Activated CD4-positive, alpha-beta T cell treated with anti-CD3 and anti-CD28 coated beads for 4 hours (primary cell): ENCODE results near the gene BMP6.

Source experiments
- DNase-seq, 2 donors: peaks; one replicate each; pipeline ENCODE4 v3.0.0-alpha.2; 2020

Gene BMP6

GRCh38 chr6:7725849-7726415 lies at the start of gene BMP6:
Gene BMP6 (plus strand): TSS chr6:7726099. CDS start chr6:7726956, 857 bp downstream.
- peak; percentile 14 to 33 for DNase-seq

GRCh38 chr6:7677229-7677628 lies 48.7 kb upstream of the BMP6 start:
- DNase-seq = no peak

- no peak for DNase-seq
Observed at GRCh38 chr6:7680393-7681075, 45.4 kb upstream of the BMP6 start.

GRCh38 chr6:7681449-7681848 lies 44.5 kb upstream of the BMP6 start:
- DNase-seq = no peak

- DNase-seq = no peak
Observed at GRCh38 chr6:7684076-7684475, 41.8 kb upstream of the BMP6 start.

GRCh38 chr6:7684843-7685242 lies 41.1 kb upstream of the BMP6 start:
- DNase-seq = no peak

- no peak for DNase-seq
Observed at GRCh38 chr6:7685276-7685675, 40.6 kb upstream of the BMP6 start.

GRCh38 chr6:7687145-7688111 lies 38.5 kb upstream of the BMP6 start:
- DNase-seq = no peak

GRCh38 chr6:7691021-7691420 lies 34.9 kb upstream of the BMP6 start:
- DNase-seq = no peak

- DNase-seq = no peak
Observed at GRCh38 chr6:7691675-7692452, 34.0 kb upstream of the BMP6 start.

GRCh38 chr6:7692453-7692784 lies 33.5 kb upstream of the BMP6 start:
- DNase-seq = no peak

- DNase-seq = no peak
Observed at GRCh38 chr6:7693827-7694226, 32.1 kb upstream of the BMP6 start.

GRCh38 chr6:7696061-7696460 lies 29.8 kb upstream of the BMP6 start:
- no peak for DNase-seq

GRCh38 chr6:7697432-7697819 lies 28.5 kb upstream of the BMP6 start:
- no peak for DNase-seq

- DNase-seq = no peak
Observed at GRCh38 chr6:7697820-7698623, 27.9 kb upstream of the BMP6 start.

- DNase-seq = no peak
Observed at GRCh38 chr6:7701212-7701834, 24.6 kb upstream of the BMP6 start.

GRCh38 chr6:7703148-7703680 lies 22.7 kb upstream of the BMP6 start:
- no peak for DNase-seq

GRCh38 chr6:7705483-7705882 lies 20.4 kb upstream of the BMP6 start:
- DNase-seq = no peak

GRCh38 chr6:7706269-7706668 lies 19.6 kb upstream of the BMP6 start:
- DNase-seq = no peak

- DNase-seq = no peak
Observed at GRCh38 chr6:7707787-7708186, 18.1 kb upstream of the BMP6 start.

- DNase-seq = no peak
Observed at GRCh38 chr6:7719364-7719850, 6.5 kb upstream of the BMP6 start.
